HG02973 (cell line): ENCODE data around the gene DOK5.
A peak's percentile ranks its signal among the peaks of the same experiment; 100 is the strongest.

ENCODE experiments used
- ATAC-seq: cut with Tn5 transposase; IDR thresholded peaks from one replicate; pipeline ENCODE4 v1.9.1; 2021; ENCODE audit warnings: moderate library complexity; ENCODE audit not compliant: unreplicated experiment

DOK5 gene

DNA sequence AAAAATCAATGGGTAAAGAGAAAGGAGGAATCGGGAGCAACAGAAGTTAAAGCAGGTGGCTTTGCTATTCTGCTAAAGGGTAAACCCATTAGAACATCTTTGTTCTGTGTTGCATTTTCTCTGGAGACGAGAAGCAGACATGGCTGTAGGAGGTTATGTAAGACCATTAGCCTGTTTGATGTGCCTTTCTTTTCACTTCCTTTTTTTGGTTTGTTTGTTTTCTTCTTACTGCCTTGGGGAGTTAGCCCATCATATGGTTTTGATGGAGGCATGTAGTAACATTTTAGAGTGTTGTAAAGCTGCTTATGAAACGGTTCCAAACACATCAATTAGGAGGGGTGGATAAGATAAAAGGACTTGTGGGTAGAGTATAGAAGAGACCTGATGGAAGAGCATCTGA, 131.0 kb downstream of the DOK5 start:
- no peak for ATAC-seq

DNA sequence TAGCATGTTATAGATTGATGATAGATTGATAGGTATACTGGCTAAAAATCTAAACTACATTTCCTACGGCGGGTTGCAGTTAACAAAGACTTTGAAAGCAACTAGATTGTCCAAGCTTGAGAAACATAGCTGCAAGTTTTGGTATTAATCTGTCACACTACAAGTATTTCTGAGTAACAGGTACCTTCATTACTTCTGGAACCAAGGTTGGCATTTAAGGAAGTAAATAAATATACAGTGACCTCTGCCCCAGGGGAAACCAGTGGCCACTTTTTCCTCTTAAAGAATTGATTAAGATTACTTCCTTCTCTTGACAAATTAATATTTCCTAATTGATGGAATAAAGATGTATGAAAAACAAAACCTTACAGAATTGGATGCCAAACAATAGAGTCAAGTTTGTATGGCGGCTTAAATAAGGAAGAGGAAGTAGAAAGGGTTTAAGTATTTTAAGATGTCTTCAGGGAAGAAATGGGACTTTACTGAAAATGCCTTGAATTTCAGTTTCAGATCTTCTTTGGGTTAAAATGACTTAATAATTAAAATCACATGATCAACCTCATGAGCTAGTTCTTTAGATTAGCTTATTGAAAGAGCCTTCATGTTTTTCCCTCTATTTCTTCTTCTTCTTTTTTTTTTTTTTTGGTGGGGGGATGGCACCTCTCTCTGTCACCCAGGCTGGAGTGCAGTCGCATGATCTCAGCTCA, 132.8 kb downstream of the DOK5 start:
- ATAC-seq: no peak

- no peak for ATAC-seq
Measured at GRCh38 chr20:54608943-54609342, 133.6 kb downstream of the DOK5 start.

DNA sequence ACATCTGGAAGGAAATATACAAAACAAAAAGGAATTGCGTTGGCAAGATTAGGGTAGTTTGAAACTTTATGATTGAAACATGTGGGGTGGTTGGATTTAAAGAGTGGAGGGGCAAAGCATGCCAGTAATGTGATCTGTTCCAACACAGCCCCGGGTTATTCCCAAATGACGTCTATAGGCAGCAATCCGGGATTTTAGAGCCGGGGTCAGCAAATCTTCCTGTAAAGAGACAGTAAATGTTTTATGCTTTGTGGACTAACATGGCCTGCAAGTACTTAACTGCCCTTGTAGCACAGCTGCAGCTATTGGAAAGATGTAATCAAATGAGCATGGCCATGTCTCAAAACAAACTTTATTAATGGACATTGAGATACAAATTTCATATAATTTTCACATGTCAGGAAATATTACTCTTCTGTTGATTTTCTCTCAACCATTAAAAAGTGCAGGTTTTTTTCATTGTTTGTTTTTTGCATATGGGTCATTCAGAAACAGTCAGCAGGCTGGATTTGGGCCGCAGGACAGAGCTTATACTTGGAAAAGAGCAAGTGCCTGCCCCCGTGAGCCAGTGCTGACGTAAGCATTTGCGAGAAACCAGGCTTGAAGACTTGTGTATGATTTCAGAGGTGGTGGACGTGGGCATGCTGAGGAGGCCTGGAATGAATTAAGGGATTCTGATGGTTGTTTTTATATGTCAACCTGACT, 136.5 kb downstream of the DOK5 start:
- ATAC-seq: no peak

- ATAC-seq: no peak
Measured at GRCh38 chr20:54618412-54618811, 143.0 kb downstream of the DOK5 start.

DNA sequence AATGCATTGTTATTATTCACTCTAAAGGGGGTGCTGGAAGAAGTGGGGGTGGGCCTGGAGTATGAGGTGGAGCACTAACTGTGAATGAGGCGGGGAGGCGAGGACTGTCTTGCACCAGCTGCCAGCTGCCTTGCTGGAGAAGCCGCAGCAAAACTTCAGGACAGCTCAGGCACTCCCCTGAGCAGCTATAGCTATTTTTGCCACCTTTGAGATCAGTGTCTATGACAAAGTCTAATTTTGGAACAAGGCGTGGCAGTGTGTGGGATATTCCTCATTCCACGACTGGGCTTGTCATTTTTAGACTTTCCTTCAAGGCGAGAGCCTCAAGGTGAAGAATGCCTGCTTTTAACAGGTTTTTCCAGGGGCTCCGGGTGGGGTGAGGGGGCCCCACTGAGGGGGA, 143.8 kb downstream of the DOK5 start:
- ATAC-seq: no peak

DNA sequence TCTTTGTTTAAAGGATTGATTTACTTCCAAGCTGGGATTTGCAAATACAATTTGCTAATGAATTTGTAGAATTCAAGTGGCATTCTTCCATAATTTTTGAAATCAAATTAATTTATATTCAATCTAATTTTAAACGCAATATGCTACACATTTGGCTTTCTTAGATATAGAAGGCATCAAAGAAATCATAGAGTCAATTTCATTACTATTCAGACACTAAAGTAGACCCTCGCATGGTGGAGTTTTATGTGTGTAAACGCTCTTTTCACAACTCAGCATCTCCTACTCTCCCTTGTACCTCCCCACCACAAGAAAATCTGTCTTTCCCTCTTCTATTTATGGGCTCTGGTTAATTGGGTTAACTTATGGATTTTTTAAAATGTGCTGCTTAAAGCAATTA, 144.3 kb downstream of the DOK5 start:
- no peak for ATAC-seq

GRCh38 chr20:54620611-54621010, 145.2 kb downstream of the DOK5 start:
- ATAC-seq: no peak

DNA sequence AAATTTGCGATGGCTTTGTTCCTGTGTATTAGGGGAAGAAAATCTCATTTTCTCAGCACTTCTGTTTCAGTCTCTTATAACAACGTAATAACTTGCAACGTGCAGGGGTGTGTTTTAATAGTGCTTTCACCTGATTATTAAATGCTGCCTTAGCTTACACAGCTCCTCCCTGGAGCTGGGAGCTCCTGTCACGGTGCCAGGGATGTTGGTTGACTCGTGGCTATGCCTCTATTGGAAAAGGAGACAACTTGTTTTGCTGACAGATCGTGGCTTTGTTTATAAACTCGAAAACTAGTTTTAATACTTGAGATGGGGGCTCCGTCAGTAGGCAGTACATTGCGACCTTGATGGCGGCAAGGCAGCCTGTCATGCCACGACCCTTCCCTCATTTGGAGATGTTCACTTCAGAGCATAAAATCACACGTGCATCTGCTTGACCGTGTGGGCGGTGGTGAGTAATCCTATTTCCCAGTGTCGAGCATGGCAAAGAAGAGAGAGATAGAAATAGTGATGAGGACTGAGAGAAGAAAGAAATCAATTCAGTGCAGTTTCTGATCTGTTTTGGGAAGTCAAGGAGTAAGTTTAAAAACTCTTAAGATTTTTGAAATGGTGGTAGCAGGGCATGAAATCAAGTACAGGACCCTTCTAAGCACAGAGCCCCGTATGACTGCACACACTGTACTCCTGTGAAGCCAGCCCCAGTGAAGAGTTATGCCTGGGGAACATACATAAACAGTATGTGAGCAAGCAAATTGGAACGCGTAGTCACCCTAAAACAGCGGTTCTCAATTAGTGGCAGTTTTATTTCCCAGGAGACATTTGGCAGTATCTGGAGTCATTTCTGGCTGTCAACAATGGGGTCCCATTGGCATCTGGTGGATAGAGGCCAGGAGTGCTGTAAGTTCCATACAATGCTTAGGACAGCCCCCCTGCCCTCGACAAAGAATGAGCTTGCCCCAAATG, 147.2 kb downstream of the DOK5 start:
- ATAC-seq: no peak

- ATAC-seq: no peak
Measured at GRCh38 chr20:54623991-54624569, 148.7 kb downstream of the DOK5 start.

- ATAC-seq: no peak
Measured at GRCh38 chr20:54624706-54625390, 149.5 kb downstream of the DOK5 start.

DNA sequence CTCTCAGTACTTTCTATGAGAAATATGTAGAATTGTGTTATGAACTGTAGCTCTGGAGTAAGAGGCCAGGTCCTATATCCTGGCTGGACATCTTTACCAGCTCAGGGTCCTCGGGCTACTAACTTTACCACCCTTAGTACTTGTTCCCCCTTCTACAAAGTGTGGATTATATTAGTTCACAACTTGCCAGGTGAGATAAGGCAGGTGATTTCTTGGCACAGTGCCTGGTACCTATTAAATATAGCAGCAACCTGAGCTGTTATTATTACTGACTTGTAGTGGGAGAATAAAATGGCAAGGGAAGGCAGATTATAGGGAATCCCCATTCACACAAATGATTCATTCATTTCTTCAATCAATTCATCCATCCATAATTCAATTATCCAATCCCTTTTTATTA, 150.1 kb downstream of the DOK5 start:
- no peak for ATAC-seq

- ATAC-seq: no peak
Measured at GRCh38 chr20:54626126-54626525, 150.7 kb downstream of the DOK5 start.

GRCh38 chr20:54629632-54630031, 154.2 kb downstream of the DOK5 start:
- no peak for ATAC-seq

DNA sequence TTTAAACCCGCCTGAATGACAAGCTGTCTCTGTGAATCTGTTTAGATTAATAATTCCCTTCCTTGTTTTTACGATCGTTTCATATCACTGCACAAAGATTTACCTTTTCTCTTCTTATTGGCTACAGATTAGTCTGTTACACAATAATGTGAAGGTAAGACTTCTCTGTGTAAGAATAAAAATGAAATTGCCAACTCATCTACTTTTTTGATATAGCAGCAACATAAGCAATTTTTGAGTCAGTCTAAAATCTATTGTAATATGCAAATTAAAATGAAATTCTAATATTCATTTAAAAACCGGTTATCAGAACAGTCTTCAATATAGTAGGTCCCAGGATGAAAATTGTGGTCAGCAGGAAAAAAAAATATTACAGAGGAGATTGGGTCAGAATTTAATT, 155.2 kb downstream of the DOK5 start:
- ATAC-seq: no peak

DNA sequence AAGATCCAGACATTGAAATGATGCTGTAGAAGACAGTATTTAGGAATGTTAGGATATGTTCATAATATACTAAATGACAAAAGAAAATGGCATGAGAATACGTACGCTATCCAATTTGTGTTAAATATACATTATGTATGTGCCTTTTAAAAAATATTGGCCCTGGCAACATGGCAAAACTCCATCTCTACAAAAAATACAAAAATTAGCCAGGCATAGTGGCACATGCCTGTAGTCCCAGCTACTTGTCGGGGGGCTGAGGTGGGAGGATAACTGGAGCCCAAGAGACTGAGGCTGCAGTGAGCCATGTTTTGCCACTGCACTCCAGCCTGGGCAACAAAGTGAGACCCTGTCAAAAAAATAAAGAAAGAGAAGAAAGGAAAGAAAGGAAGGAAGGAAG, 155.7 kb downstream of the DOK5 start:
- no peak for ATAC-seq

GRCh38 chr20:54633374-54634355, 158.3 kb downstream of the DOK5 start:
- peak; percentile 98 for ATAC-seq

- ATAC-seq: no peak
Measured at GRCh38 chr20:54636575-54636974, 161.2 kb downstream of the DOK5 start.

DNA sequence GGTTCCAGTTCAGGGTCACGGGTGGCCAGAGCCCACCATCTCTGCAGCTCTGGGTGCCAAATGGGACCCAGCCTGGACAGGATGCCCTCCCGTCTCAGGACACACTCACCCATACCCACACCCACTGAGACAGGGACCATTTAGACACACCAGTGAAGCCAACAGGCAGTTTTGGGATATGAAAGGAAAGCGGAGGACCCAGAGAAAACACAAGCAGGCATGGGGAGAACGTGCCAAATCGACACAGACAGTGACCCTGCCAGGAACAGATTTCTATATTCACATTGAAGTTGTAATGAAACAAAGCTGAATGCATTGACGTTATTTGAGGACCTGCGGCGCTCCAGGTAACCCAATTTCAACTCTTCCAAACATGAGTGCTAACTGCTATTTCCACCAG, 164.5 kb downstream of the DOK5 start:
- ATAC-seq: no peak
